ENCODE measurements around the gene UCHL5. TPM values are rescaled to one million over a fixed set of nuclear protein-coding genes. Genes with fewer than 3 reads are reported as not detected.
A peak's percentile ranks its signal among the peaks of the same experiment; 100 is the strongest.
"Not testable (repeated sequence)": the region's sequence is repeated elsewhere in the genome, so short reads cannot be mapped to it uniquely, and the experiment has no call there.

The UCHL5 gene
- total RNA-seq, 1 experiment from 2014 or later: 57.9 TPM

DNA sequence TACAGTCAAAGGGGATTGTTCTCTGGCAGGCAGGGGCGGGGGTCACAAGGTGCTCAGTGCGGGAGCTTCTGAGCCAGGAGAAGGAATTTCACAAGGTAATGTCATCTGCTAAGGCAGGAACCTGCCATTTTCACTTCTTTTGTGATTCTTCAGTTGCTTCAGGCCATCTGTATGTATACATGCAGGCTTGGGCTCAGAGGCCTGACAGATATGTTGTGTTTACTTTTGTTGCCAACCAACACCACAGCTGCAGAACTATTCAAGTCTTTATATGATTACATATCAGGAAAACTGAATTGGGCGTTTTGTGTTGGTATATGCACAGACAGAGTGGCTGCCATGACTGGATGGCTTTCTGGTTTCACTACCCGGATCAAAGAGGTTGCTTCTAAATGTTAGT, 78.8 kb downstream of the UCHL5 start:
- DNase-seq (ENCODE audit: low read depth); in situ Hi-C loops (cut with HindIII; ENCODE audit: low pct_unique_long_range_greater_than_20kb, low sequenced_read_pairs): not testable (repeated sequence)

- in situ Hi-C loops (cut with HindIII; ENCODE audit: low pct_unique_long_range_greater_than_20kb, low sequenced_read_pairs): no loop called here
- peak; percentile 69 for DNase-seq (ENCODE audit: low read depth)
Observed at GRCh38 chr1:192979542-192979941, 79.6 kb downstream of the UCHL5 start.

- in situ Hi-C loops (cut with HindIII; ENCODE audit: low pct_unique_long_range_greater_than_20kb, low sequenced_read_pairs): no loop called here
- DNase-seq (ENCODE audit: low read depth): no peak
Observed at GRCh38 chr1:192978195-192978710, 80.9 kb downstream of the UCHL5 start.

GRCh38 chr1:192977089-192977706, 82.0 kb downstream of the UCHL5 start:
- in situ Hi-C loops (cut with HindIII; ENCODE audit: low pct_unique_long_range_greater_than_20kb, low sequenced_read_pairs): no loop called here

DNA sequence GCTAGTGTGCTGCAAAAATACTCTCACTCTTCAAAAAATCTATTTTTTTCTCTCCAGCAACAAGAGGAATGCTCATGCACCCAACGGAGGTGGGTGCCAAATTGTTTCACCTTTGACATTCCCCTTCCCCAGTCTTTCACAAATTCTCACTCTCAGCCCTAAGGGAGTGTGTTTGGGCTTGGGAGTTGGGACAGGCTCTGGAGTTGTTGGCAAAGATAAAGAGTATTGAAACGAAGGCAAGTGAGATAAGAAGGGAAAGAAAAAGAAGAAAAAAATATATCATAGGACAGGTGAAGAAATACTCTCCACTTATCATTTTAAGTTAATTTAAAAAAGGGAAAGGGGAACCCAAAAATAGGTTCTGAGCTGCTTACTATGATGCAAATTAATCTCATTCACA, 82.6 kb downstream of the UCHL5 start:
- in situ Hi-C loops (cut with HindIII; ENCODE audit: low pct_unique_long_range_greater_than_20kb, low sequenced_read_pairs): no loop called here
- DNase-seq (ENCODE audit: low read depth): no peak

More at GRCh38 chr1:192977089-192977706, 82.0 kb downstream of the UCHL5 start:
- DNase-seq (ENCODE audit: low read depth): no peak

GRCh38 chr1:192974701-192975100, 84.5 kb downstream of the UCHL5 start:
- in situ Hi-C loops (cut with HindIII; ENCODE audit: low pct_unique_long_range_greater_than_20kb, low sequenced_read_pairs): no loop called here
- peak; percentile 39 for DNase-seq (ENCODE audit: low read depth)

- in situ Hi-C loops (cut with HindIII; ENCODE audit: low pct_unique_long_range_greater_than_20kb, low sequenced_read_pairs): no loop called here
- DNase-seq (ENCODE audit: low read depth): no peak
Observed at GRCh38 chr1:192973988-192974387, 85.2 kb downstream of the UCHL5 start.

- DNase-seq (ENCODE audit: low read depth): no peak
- in situ Hi-C loops (cut with HindIII; ENCODE audit: low pct_unique_long_range_greater_than_20kb, low sequenced_read_pairs): no loop called here
Observed at GRCh38 chr1:192973202-192973601, 86.0 kb downstream of the UCHL5 start.

GRCh38 chr1:192969091-192969490, 90.1 kb downstream of the UCHL5 start:
- in situ Hi-C loops (cut with HindIII; ENCODE audit: low pct_unique_long_range_greater_than_20kb, low sequenced_read_pairs): no loop called here
- DNase-seq (ENCODE audit: low read depth): no peak

DNA sequence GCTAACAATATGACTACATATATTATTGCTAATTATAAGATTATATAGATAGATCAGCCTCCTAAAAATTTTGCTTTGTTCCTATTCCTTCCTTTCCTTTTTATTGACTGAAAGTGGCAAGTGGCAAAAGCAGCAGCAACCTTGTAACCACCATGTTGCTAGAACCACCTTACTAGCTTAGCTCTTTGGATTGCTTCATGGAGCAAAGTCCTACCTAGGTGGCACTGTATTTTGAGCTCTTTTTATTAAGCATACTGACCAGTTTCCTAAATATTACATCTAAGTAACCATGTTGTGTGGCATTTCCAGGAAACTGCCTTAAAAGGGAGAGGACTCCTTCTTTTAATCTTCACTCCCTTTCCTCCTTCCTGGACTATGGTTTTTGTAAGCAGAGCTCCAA, 90.8 kb downstream of the UCHL5 start:
- in situ Hi-C loops (cut with HindIII; ENCODE audit: low pct_unique_long_range_greater_than_20kb, low sequenced_read_pairs): no loop called here
- DNase-seq (ENCODE audit: low read depth): no peak

DNA sequence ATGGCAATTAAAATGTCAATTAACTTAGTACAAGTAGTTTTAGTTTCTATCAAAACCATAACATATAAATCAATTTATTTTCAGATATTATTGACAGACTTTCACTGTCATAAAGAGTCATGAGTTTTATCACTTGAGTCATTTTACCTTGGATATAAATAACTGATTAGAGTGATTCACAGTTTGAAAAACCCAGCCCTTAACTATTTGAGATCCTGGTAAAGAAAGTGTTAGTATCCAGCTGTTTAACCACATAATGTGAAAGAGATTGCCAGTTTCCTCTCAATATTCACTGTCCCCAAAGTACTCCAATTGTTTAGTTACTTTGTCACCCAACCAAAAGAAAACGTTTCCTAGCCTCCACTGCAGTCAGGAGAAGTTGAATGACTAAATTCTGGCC, 91.3 kb downstream of the UCHL5 start:
- DNase-seq (ENCODE audit: low read depth): no peak
- in situ Hi-C loops (cut with HindIII; ENCODE audit: low pct_unique_long_range_greater_than_20kb, low sequenced_read_pairs): no loop called here

- no peak for DNase-seq (ENCODE audit: low read depth)
- in situ Hi-C loops (cut with HindIII; ENCODE audit: low pct_unique_long_range_greater_than_20kb, low sequenced_read_pairs): no loop called here
Observed at GRCh38 chr1:192967211-192967877, 91.8 kb downstream of the UCHL5 start.

DNA sequence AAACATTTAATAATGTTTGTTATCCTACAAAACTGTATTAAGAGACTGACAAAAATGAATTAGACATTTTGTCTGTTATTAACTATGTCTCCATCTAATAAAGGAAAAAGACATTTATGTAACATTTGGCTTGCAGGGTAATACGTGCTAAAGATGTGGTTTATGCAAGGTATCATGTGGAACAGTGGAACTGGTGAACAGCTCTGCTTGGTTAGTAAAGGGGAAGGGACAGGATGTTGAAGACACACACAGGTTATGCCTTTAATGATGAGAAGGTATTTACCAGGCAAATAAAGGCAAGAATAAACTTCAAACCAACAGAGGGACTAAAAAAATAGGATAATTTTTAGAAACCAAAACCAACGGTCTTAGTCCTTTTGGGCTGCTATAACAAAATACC, 93.1 kb downstream of the UCHL5 start:
- DNase-seq (ENCODE audit: low read depth): no peak
- in situ Hi-C loops (cut with HindIII; ENCODE audit: low pct_unique_long_range_greater_than_20kb, low sequenced_read_pairs): no loop called here

GRCh38 chr1:192962901-192963300, 96.3 kb downstream of the UCHL5 start:
- DNase-seq (ENCODE audit: low read depth): no peak
- in situ Hi-C loops (cut with HindIII; ENCODE audit: low pct_unique_long_range_greater_than_20kb, low sequenced_read_pairs): no loop called here

Other genes with a start within 250 kb of the UCHL5 start
- gene RO60, start 252 bp upstream of the UCHL5 start, total RNA-seq (2014; rRNA removed; shearing (Covaris generic); ENCODE audit: low replicate concordance): 41.8 and 80.2 TPM in 2 replicates
- 25.5 and 27.2 TPM in 2 replicates for gene GLRX2, start 46.1 kb upstream of the UCHL5 start, total RNA-seq (2014; rRNA removed; shearing (Covaris generic); ENCODE audit: low replicate concordance)
- 10.3 and 17.1 TPM in 2 replicates for gene CDC73, start 62.7 kb upstream of the UCHL5 start, total RNA-seq (2014; rRNA removed; shearing (Covaris generic); ENCODE audit: low replicate concordance)
- not detected in 2 replicates for gene B3GALT2, start 127.3 kb upstream of the UCHL5 start, total RNA-seq (2014; rRNA removed; shearing (Covaris generic); ENCODE audit: low replicate concordance)